Trophoblast cell (in vitro differentiated cells and primary cell): ENCODE data around the gene SGF29.
A peak's percentile ranks its signal among the peaks of the same experiment; 100 is the strongest.
"Not testable (repeated sequence)": the region's sequence is repeated elsewhere in the genome, so short reads cannot be mapped to it uniquely, and the experiment has no call there.

Experiments
- DNase-seq, 2 donors: peaks; one replicate each; pipeline ENCODE4 v3.0.0-alpha.2; 2016
- H2AFZ ChIP-seq: 2 replicates; pipeline ENCODE4 v1.6.1; 2013; ENCODE audit warnings: low read length, moderate library complexity, mild to moderate bottlenecking; ENCODE audit not compliant: insufficient read depth, poor library complexity
- H2AK5ac ChIP-seq: 2 replicates; pipeline ENCODE4 v1.6.1; 2013; ENCODE audit warnings: mild to moderate bottlenecking, low read length
- H2BK120ac ChIP-seq: 2 replicates; pipeline ENCODE4 v1.6.1; 2013; ENCODE audit warnings: low read length, mild to moderate bottlenecking, moderate library complexity; ENCODE audit not compliant: insufficient read depth, poor library complexity
- H2BK12ac ChIP-seq: 2 replicates; pipeline ENCODE4 v1.6.1; 2013; ENCODE audit warnings: mild to moderate bottlenecking, low read length, moderate library complexity
- H2BK5ac ChIP-seq: 2 replicates; pipeline ENCODE4 v1.6.1; 2013; ENCODE audit warnings: low read length, low read depth, moderate library complexity, mild to moderate bottlenecking; ENCODE audit not compliant: poor library complexity
- H3K14ac ChIP-seq: 2 replicates; pipeline ENCODE4 v1.6.1; 2013; ENCODE audit warnings: mild to moderate bottlenecking, low read length
- H3K18ac ChIP-seq: 2 replicates; pipeline ENCODE4 v1.6.1; 2013; ENCODE audit warnings: mild to moderate bottlenecking, low read length
- H3K23ac ChIP-seq: 2 replicates; pipeline ENCODE4 v1.6.1; 2013; ENCODE audit warnings: low read length
- H3K27ac ChIP-seq: 2 replicates; pipeline ENCODE4 v1.5.1; 2013; ENCODE audit warnings: low read depth, mild to moderate bottlenecking, inconsistent platforms, low read length, moderate library complexity
- H3K27me3 ChIP-seq: 2 replicates; pipeline ENCODE4 v1.6.1; 2013; ENCODE audit warnings: inconsistent platforms, mild to moderate bottlenecking, low read length, moderate library complexity; ENCODE audit not compliant: insufficient read depth
- H3K36me3 ChIP-seq, 2 experiments: 1 replicate in 1 of 2; 2 replicates in 1 of 2; pipeline ENCODE4 v1.6.1; 2013; ENCODE audit warnings: low read length in 2 of 2, mild to moderate bottlenecking in 2 of 2, moderate library complexity in 1 of 2; ENCODE audit not compliant: insufficient read depth in 2 of 2, control insufficient read depth in 1 of 2
- H3K4ac ChIP-seq: 2 replicates; pipeline ENCODE4 v1.6.1; 2013; ENCODE audit warnings: low read depth, mild to moderate bottlenecking, low read length, moderate library complexity
- H3K4me1 ChIP-seq, 2 experiments: 1 replicate in 1 of 2; 2 replicates in 1 of 2; pipeline ENCODE4 v1.6.1; 2013; ENCODE audit warnings: low read length in 2 of 2, mild to moderate bottlenecking in 2 of 2, moderate library complexity in 1 of 2; ENCODE audit not compliant: insufficient read depth in 2 of 2, control insufficient read depth in 1 of 2
- H3K4me2 ChIP-seq: 2 replicates; pipeline ENCODE4 v1.6.1; 2013; ENCODE audit warnings: inconsistent platforms, mild to moderate bottlenecking, low read length, moderate library complexity
- H3K4me3 ChIP-seq: 2 replicates; pipeline ENCODE4 v1.5.1; 2013; ENCODE audit warnings: mild to moderate bottlenecking, low read depth, low read length, inconsistent platforms
- H3K79me1 ChIP-seq: one replicate; pipeline ENCODE4 v1.6.1; 2013; ENCODE audit warnings: low read length
- H3K79me2 ChIP-seq: 2 replicates; pipeline ENCODE4 v1.6.1; 2013; ENCODE audit warnings: low read length, mild to moderate bottlenecking; ENCODE audit not compliant: control insufficient read depth, insufficient read depth, poor library complexity
- H3K9ac ChIP-seq: 2 replicates; pipeline ENCODE4 v1.6.1; 2013; ENCODE audit warnings: mild to moderate bottlenecking, low read length
- H3K9me3 ChIP-seq: 2 replicates; pipeline ENCODE4 v1.6.1; 2013; ENCODE audit warnings: low read depth, mild to moderate bottlenecking, control low read depth, inconsistent platforms, low read length; ENCODE audit not compliant: insufficient read depth
- H4K12ac ChIP-seq: 2 replicates; pipeline ENCODE4 v1.6.1; 2013; ENCODE audit warnings: low read depth, mild to moderate bottlenecking, low read length, moderate library complexity
- H4K8ac ChIP-seq: 2 replicates; pipeline ENCODE4 v1.6.1; 2013; ENCODE audit warnings: low read depth, mild to moderate bottlenecking, low read length, moderate library complexity
- H4K91ac ChIP-seq: one replicate; pipeline ENCODE4 v1.6.1; 2013; ENCODE audit warnings: low read depth, mild to moderate bottlenecking, low read length, moderate library complexity
- WGBS: extraction: QIAGEN DNeasy Blood & Tissue Kit; methylation state at CpG from one replicate; pipeline ENCODE4 v1.1.7; 2013; ENCODE audit warnings: missing lambda C conversion rate; ENCODE audit not compliant: insufficient read length, insufficient coverage; ENCODE audit errors: extremely low coverage; 5-methylcytosine and 5-hydroxymethylcytosine counted together

Gene SGF29

DNA sequence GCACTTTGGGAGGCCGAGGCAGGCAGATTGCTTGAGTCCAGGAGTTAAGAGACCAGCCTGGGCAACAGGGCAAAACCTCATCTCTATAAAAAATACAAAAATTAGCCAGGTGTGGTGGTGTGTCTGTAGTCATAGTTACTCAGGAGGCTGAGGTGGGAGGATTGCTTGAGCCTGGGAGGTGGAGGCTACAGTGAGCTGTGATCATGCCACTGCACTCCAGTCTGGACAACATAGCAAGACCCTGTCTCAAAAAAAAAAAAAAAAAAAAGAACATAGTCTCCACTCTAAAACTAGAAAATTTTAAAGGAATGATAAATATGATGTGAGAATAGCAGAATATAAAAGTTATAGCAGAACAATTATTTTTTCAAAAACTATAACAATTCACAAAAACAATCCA, 66.6 kb downstream of the SGF29 start:
- H3K4me2 ChIP-seq, H3K9ac ChIP-seq, H2AFZ ChIP-seq, H4K12ac ChIP-seq, H3K27ac ChIP-seq, H2BK12ac ChIP-seq, H3K14ac ChIP-seq, H4K8ac ChIP-seq, H3K79me1 ChIP-seq, H3K79me2 ChIP-seq, H2BK5ac ChIP-seq, H3K36me3 ChIP-seq, H2AK5ac ChIP-seq, H4K91ac ChIP-seq, DNase-seq, H3K18ac ChIP-seq, H2BK120ac ChIP-seq, H3K4me3 ChIP-seq, H3K23ac ChIP-seq, H3K4me1 ChIP-seq, H3K27me3 ChIP-seq, H3K9me3 ChIP-seq, H3K4ac ChIP-seq: not testable (repeated sequence)
- no CpG with 5 or more reads among the region's 1 CpG for WGBS

- no peak overlapping the region for H3K9ac ChIP-seq
- no CpG with 5 or more reads among the region's 7 CpGs for WGBS
- no peak overlapping the region for H3K23ac ChIP-seq
- H2BK5ac ChIP-seq = no peak overlapping the region
- H3K27me3 ChIP-seq = no peaks in the 10 kb centered on the region
- no peak overlapping the region for H2AK5ac ChIP-seq
- H3K4me3 ChIP-seq = no peak overlapping the region
- no peak overlapping the region for H3K14ac ChIP-seq
- no peaks in the 10 kb centered on the region for H3K36me3 ChIP-seq
- no peaks in the 10 kb centered on the region for H3K9me3 ChIP-seq
- DNase-seq = no peak
- H4K12ac ChIP-seq = no peak overlapping the region
- H3K27ac ChIP-seq = no peak overlapping the region
- no peaks in the 10 kb centered on the region for H3K79me1 ChIP-seq
- no peak overlapping the region for H3K4ac ChIP-seq
- H2AFZ ChIP-seq = no peak overlapping the region
- H2BK12ac ChIP-seq = no peak overlapping the region
- H3K18ac ChIP-seq = no peak overlapping the region
- no peak overlapping the region for H4K8ac ChIP-seq
- H2BK120ac ChIP-seq = no peak overlapping the region
- H3K79me2 ChIP-seq = no peaks in the 10 kb centered on the region
- H3K4me1 ChIP-seq = no peaks in the 10 kb centered on the region
- H3K4me2 ChIP-seq = no peak overlapping the region
- H4K91ac ChIP-seq = no peak overlapping the region
These were observed 67.9 kb downstream of the SGF29 start for GRCh38 chr16:28621481-28622155.

GRCh38 chr16:28622532-28623171, 68.9 kb downstream of the SGF29 start:
- not testable (repeated sequence) for H2BK120ac ChIP-seq, H3K4me1 ChIP-seq, H3K36me3 ChIP-seq, H2BK5ac ChIP-seq, H2AK5ac ChIP-seq, H3K18ac ChIP-seq, H3K14ac ChIP-seq, H3K79me2 ChIP-seq, H4K8ac ChIP-seq, H3K27me3 ChIP-seq, H3K9ac ChIP-seq, H4K12ac ChIP-seq, H3K4me3 ChIP-seq, H3K9me3 ChIP-seq, H3K23ac ChIP-seq, H3K79me1 ChIP-seq, H3K4me2 ChIP-seq, H2BK12ac ChIP-seq, H2AFZ ChIP-seq, H3K4ac ChIP-seq, H4K91ac ChIP-seq, H3K27ac ChIP-seq, DNase-seq
- no CpG with 5 or more reads among the region's 24 CpGs for WGBS

GRCh38 chr16:28623172-28623711, 69.5 kb downstream of the SGF29 start:
- DNase-seq = peak in 1 of 2 donors; percentile 20
- Histone ChIP-seq H3K4me1 (no peaks in the 10 kb centered on the region), H3K18ac (no peak overlapping the region), H4K12ac (no peak overlapping the region), H3K9ac (no peak overlapping the region), H2BK12ac (no peak overlapping the region), H4K91ac (no peak overlapping the region), H2BK120ac (no peak overlapping the region), H2AFZ (no peak overlapping the region), H3K36me3 (no peaks in the 10 kb centered on the region), H2BK5ac (no peak overlapping the region), H3K23ac (no peak overlapping the region), H3K79me2 (no peaks in the 10 kb centered on the region), H3K4me2 (no peak overlapping the region), H3K4ac (no peak overlapping the region), H3K9me3 (no peaks in the 10 kb centered on the region), H2AK5ac (no peak overlapping the region), H3K79me1 (no peaks in the 10 kb centered on the region), H3K14ac (no peak overlapping the region), H3K27me3 (no peaks in the 10 kb centered on the region), H4K8ac (no peak overlapping the region), H3K4me3 (no peak overlapping the region), H3K27ac (no peak overlapping the region)
- WGBS = no CpG with 5 or more reads among the region's 68 CpGs
